GM03348 (cell line): ENCODE results near the gene CDC45.
"Not testable (repeated sequence)": the region's sequence is repeated elsewhere in the genome, so short reads cannot be mapped to it uniquely, and the experiment has no call there.

ENCODE experiments used
- DNase-seq: peaks from one replicate; pipeline ENCODE4 v3.0.0; 2012; ENCODE audit warnings: low spot score

The CDC45 gene

DNA sequence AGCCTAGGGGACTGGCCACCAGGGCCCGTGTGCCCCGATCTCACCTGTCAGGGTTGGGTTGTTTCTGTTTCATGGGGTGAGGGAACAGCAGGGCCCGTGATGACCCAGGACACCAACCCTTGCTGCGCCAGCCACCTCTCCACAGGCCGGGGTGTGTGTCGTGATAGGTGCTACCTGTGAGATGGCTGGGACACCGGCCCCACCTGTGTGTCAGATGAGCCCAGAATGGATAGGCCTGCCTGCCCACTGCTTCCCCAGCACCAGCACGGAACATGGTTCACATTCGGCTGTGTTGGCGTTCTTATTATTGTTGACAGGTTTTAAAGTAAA, 37.4 kb downstream of the CDC45 start:
- no peak for DNase-seq

DNA sequence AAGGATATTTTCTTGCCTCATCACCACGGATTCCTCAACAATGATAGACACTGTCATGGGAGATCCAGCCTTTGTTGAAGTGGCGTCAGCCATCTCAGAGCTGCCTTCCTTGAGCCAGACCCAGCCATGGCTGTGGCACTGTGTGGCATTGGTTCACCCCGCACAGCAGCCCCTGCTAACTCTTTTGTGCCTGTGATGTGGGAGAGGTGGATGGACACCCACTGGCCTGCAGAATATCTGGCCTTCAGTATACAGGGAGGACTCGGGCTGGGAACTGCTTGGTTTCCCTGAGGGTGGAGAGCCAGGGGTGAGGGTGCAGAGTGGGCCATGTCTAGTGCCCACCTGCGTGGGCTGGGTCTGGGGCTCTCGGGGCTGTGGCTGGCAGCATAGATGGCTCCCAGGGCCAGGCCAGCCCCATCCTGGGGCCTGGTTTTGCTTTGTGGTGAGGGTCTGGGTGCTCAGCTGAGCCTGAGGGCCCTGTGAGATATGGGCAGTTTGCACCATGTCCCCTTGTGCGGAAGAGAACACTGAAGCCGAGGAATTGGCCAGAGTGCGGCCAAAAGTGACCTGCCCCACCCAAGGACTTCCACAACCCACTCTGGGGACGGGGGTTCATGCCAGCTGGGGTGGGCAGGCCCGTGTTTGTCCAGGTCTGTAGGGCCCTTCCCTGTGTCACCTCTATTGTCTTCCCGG, 38.3 kb downstream of the CDC45 start:
- no peak for DNase-seq

DNA sequence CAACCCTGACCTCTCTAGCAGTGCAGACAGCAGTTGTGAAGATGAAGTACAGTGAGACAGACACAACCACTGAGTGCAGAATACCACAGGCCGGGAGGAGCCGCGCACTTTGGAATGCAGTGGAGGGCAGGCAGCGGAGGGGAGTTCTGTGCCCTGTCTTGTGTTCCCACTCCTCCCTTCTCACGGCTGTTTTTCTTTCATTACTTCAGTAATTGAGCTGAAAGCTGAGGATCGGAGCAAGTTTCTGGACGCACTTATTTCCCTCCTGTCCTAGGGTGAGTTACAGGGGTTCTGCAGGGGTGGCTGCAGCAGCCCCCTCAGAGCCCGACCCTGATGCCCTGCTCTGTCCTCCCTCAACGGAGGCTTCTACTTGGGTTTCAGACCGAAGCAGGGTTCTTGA, 38.9 kb downstream of the CDC45 start:
- no peak for DNase-seq

DNA sequence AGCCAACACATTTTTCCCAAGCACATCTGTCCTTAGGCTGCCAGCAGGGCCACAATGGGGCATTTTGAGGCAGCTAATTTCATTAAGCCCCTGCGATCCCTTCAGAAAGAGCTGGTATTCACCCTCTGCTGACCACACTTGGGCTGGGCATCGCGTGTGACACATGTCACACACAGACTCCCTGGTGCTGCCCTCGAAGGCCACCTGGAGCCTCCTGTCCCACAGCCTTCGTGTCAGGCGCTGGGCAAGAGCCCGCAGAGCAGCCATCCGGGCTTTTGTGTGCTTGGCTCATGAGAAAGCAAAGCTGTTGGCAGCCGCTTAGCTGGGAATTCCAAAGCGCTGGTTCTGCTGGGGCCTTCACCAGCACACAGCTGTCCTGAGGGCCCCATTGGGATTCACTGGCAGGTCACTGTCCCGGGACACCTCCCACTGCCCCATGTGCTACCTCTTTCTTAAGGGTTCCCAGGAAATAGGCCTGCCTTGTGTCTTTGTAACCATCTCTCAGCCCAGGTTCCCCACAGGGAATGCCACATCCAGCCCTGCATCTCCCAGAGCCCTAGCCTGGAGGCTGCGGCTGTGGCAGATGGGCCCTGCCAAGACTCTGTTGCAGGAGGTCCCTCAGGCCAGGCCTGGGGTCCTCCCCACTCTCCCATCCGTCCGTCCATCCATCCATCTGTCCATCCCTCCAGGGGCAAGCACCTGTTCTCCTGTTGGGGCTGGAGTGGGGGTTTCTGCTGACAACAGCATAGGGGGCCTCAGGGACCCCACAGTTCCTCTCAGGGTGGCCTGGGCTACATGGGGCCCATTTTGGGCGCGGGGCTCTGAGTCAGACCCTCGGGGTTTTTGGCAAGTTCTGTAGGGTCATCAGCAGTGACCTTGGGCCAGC, 39.6 kb downstream of the CDC45 start:
- DNase-seq = no peak

DNA sequence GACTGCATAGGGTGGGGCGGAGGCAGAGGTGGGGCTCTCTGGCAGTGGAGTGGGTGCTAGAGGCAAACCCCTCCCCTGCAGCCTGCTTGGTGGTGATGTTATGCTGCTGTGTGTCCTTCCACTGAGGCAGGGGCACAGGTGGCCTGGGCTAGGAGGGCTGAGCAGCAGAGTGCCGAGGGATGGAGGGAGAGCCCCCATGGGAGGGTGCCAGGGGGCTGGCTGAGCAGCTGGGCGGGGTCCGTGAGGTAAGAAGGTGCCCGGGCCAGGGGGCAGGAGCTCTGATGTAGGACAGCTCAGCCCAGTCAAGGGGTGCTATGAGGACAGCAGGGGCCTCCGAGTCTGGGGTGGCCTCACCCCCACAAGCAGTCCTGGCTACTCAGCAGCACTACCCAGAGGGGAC, 40.3 kb downstream of the CDC45 start:
- no peak for DNase-seq

DNA sequence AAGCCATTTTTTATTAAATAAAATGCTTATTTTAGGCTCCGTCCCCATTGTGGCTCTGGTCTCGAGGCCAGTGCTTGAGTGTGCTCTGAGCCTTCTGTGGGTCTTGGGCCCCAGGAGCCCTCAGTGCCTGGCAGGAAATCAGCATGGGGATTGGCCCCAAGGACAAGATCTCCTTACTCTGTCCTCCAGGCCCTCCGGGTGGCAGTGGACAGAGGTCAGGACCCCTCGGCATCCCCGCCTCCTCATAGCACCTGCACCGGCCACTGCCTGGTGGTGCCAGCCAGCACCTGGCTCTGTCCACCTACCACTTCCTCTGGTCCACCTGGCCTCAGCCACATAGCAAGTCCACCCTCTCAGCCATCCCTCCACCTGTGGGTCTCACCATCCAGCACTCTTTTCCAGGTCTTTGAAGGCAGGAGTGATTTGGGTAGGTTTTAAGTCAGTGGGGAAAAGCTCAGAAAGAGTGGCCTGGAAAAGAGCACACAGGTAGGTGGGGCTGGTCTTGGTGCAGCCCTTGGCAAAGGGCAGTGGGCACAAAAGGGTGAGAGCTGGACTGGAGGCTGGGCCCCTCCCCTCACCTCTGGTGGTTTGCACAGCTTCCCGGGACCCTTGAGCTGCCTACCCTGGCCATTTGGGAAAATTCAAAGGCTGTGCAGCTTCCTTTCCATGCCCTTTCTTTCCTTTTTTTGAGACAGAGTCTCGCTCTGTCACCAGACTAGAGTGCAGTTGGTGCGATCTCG, 41.0 kb downstream of the CDC45 start:
- DNase-seq = no peak

DNA sequence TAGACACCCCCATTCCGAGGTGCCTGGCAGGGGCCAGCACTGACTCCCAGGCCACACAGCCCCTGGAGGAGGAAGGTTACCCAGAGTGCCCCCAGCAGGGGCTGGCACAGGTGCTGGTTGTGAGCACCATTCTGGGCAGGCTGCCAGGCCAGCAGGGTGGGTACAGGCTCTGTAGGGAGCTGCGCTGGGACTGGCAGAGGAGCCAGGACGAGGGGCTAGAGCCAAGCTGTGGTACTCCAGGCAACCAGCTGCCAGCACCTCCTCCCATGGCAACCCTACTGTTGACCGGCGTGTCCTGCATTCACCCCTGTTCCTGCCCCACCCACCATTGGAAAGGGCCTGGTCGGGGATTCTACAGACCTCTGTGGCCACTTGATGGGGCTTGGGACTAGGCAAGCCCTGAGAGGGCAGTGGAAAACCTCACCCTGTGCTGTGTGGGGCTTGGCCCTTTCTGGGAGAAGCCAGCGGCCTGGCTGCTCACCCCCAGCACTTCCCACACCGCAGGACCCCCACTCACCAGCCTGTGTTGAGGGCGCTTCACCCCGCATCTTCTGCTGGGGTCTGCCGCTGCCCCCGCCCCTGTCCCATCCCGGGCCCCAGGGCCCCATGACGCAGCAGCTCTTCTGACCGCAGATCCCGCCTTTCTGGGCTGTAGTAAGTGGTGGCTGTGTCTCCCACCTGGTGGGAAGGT, 42.6 kb downstream of the CDC45 start:
- DNase-seq = no peak

DNA sequence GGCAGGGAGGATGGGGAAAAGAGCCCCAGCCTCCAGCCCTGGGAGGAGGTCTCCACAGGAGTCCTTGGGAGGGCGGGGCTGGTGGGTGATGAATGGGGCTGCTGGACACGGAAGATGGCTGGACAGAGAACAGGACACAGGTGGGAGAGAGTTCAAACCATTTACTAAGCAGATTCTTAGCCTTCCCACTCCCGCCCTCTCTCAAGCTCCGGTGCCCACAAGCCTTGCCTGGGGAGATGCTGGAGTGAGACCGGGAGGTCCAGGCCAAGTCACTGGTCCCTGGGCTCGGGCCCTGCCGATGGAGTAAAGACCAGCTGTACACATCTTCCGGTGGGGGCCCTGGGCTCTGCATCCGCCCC, 43.1 kb downstream of the CDC45 start:
- no peak for DNase-seq

DNA sequence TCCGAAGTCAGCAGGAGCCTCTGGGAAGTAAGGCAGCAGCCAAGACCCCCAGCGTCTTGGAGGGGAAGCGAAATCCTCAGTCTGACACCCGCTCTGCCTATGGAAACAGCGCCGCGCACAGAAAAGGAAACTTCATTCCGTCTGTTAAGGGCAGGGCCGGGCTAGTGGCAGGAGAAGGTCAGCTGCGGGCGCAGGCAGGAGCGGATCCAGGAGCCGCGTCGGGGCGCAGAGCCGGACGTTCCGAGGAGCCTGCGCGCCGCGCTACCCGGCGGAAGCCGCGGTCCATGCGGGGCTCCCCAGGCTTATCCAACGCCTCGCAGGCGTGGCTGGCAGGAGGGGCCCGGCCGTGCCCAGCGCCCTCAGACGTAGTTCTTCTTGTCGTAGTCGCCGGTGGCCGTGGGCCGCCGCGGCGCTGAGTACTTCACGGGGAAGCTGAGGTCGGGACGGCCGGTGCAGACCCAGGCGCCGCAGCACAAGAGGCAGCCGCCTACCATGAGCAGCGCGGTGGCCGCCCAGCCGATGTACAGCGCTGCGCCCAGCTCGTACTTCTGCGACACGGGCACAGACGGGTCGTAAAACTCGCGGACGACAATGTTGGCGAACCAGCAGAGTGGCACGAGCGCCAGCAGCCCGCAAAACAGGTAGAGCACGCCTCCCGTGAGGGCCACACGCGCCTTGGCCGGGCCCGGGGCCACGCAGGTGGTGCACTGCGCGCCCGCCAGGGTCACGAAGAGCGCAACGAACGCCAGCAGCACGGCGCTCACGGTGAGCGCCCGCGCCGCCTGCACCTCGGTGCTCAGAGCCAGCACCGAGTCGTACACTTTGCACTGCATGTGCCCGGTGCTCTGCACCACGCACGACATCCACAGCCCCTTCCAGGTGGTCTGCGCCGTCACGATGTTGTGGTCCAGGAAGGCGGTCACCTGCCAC, 43.8 kb downstream of the CDC45 start:
- DNase-seq = peak; percentile 47

DNA sequence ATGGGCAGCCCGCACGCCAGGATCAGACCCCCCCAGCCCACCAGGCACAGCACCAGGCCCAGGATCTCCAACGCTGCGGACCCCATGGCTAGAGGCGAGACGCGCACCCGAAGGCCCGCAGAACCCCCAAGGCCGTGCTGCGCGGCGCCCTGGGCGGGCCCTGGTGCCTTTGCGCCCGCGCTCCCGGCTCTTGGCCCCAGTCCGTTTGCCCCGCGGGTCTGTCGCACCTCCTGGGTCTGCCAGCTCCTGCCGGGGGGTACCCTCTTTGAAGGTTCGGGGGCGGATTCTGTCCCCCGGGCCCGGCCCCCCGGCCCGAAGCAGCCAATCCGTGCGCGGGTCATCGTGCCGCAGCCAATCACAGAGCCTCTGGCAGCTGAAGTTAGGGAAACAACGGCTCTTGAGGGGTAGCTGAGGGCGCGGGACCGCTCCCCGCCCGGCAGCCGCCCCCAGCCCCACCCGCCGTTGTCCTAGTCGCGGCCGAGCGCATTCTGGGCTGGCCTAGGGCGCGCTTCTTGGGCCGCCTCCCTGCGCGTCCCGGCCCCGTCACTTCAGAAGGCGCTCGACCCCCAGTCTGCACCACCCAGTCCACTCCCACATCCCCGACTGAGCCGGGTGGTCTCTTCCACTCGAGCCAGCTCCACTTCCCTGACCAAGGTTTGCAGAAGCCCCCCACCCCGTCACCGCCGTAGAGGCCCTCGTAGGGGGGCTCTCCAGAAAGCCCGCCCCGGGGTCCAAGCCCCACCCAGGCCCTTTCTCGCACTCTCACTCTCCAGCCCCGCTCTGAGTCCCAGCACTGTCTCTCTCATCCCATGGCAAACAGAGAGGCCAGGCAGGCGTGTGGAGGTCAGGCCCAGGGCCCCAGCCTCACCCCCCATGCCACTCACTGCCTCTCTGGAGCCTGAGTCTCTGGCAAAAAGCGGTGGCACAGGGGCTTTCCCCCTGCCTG, 44.7 kb downstream of the CDC45 start, which contains the start of gene CLDN5:
Gene CLDN5, minus strand, starts transcription at position 241 of the 946 bp plus-strand sequence. Its CDS starts 155 bp downstream, at position 86.
- DNase-seq = peak; percentile 72

DNA sequence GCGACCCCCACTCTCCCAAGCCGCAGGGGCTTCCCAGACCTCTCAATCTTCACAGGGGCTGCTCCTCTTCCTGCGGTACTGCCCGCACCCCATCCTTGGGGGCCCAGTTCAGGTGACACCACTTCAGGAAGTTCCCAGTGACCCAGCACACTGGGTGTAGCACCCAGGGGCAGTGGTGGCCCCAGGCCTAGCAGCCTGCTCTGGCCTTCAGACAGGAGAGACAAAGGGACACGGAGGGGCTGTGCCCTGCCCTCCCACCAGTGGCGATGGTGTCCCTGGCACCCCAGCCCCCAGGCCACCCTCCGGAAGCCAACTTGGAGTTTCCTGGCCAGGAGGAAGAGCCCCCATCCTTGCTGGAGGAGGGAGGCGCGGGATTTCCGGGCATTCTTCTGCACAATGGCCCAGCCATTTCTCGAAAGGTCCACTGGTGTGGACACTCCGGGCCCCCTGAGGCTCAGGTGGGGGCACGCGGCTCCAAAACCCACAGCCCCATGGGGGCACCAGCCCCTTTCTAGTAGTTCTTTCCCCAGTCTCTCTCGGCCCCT, 45.5 kb downstream of the CDC45 start:
- DNase-seq = no peak

DNA sequence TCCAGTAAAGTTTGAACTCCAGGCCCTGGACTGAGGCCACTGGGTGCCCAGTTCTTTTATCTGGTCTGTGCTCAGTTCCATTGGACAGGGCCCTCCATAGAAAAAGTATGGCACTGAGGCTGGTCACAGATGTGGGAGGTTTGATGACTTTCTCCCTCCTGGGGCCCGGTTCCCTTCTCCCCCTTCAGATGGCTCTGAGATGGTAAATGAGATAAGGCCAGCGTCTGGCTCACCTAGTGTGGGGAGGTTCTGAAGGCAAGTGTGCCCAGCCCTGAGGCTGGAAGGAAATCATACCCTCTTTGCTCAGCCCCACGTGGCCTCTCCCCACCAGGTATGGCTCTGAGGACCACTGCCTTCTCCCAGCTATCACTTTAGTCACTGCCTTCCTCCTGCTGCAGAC, 45.9 kb downstream of the CDC45 start:
- DNase-seq = no peak

DNA sequence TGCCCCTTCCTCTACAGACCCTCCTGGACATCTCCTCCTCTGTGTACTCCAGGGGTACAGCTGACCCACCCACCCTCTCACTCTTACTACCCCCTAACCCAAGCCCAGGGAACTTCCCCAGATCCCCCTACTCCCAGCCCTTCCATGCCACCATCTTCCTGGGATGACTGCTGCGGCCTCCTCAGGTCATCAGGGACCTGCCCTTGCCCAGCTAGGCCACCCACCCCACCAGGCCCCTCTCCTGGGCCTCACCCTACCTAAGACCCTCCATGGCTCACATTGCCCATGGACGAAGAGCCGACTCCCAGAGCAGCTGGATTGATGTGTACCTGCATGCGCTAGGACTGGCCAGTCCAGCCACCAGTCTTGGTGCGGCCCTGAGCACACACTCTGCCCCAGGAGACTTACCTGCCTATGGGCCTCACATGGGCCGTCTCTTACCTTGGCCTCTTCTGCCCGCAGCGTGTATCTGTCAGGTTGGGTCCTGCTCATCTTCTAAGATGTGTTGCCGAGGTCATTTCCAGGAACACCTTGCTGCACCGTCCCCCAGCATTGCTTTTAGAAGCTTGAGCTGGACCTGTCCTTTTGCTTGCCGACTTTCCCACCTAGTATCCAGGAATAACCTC, 46.5 kb downstream of the CDC45 start:
- DNase-seq = no peak

DNA sequence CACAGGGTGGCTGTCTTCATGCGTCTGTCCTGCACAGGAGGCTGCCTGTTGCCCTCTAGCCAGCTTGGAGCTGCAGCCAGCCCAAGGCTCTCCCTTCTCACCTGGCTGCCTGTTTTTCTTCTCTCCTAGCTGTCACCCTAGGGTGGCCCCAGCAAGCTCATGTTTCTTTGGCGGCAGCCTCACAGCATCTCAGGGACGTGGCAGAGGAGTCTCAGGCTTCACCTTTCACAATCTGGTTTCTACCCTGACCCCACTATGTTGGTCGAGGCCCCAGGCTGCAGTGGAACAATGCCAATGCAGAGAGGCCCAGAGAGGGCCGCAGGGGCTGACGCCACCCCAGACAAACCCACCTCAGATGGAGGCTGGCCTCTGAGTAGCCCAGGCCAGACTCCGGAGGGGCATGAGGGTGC, 47.0 kb downstream of the CDC45 start:
- DNase-seq = no peak

DNA sequence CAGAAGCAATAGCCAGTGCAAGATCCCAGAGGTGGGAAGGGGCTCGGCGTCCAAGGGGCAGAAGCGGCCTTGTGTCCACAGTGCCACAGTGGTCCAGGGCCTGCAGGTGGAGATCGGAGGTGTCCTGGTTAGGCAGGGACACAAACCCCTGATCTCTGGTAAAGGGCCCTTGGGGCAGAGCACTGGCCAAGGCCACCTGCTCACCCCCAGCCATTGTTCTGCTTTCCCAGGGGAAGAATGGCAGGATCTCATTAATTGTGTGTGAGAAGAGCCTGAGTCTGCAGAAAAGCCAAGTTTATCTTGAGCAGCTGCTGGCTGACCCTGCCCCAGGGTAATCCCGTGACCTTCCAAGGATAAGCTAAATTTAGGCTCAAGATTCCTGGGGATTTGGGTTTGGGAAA, 47.6 kb downstream of the CDC45 start:
- no peak for DNase-seq

DNA sequence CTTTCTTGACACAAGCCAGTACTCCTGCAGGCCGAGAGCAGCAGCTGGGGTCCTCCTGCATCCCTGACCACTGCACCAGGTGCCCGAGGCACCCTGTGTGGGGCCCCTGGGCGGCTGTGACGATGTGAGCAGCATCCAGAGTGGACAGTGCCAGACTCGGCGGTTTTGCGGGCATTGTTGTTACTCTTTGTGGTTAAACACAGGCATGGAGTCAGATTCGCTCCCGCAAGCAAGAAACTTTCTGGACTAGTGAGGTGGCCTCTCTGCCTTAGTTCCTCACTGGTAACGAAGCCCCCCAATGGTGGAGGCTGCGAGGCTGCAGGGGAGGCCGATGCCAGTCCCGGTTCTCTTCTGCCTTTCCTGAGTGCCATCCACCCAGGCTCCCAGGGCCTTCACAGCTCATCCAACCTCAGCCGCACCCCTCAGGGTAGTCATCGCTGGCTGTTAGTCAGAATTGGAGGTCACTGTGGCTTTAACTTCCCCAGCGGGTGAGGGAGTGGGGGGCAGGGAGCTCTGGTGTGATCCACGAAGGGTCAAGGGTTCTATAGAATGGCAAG, 48.2 kb downstream of the CDC45 start:
- DNase-seq = no peak

DNA sequence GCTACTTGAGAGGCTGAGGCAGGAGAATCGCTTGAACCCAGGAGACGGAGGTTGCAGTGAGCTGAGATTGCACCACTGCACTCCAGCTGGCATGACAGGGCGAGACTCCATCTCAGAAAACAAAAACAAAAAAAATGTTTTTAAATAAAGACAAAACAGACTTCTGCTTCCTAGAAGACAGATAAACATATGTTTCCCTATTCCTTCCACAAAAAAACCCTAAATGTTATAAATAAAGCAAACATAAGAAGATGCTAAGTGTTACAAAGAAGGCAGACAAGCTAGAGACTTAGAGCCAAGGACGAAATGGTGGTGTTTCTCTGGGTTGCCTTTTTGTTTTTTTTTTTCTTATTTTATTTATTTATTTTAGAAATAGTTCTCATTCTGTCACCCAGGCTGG, 50.1 kb downstream of the CDC45 start:
- DNase-seq = no peak

DNA sequence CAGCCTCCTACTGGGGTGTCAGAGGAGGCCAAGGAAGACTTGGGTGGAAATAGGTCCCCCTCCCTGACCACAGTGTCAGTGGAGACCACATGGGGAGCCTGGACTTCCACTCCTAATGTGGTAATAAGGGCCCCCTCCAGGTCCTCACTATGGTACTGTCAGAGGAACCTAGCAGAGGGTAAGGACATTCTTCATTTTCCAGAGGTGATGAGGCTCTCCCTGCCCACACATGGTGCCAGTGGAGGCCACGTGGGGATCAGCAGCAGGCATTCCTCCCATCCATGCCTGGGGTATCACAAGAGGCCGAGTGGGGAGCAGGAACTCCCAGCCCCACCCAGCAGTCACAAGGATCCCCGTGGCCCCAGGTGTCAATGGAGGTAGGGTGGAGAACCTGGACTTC, 51.0 kb downstream of the CDC45 start:
- no peak for DNase-seq

DNA sequence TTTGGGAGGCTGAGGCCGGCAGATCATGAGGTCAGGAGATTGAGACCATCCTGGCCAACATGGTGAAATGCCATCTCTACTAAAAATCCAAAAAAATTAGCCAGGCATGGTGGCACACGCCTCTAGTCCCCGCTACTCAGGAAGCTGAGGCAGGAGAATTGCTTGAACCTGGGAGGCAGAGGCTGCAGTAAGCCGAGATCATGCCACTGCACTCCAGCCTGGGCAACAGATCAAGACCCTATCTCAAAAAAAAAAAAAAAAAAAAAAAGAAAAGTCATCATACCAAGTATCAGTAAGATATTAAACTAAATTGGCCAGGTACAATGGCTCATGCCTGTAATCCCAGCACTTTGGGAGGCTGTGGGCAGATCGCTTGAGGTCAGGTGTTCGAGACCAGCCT, 51.6 kb downstream of the CDC45 start:
- DNase-seq = not testable (repeated sequence)
